ENCODE results near the gene OTOGL. TPM values are rescaled to one million over a fixed set of nuclear protein-coding genes. Genes with fewer than 3 reads are reported as not detected.

OTOGL gene
- total RNA-seq, 4 donors from 2014 or later, result 0.72 to 1.2 (median 0.88) TPM

DNA sequence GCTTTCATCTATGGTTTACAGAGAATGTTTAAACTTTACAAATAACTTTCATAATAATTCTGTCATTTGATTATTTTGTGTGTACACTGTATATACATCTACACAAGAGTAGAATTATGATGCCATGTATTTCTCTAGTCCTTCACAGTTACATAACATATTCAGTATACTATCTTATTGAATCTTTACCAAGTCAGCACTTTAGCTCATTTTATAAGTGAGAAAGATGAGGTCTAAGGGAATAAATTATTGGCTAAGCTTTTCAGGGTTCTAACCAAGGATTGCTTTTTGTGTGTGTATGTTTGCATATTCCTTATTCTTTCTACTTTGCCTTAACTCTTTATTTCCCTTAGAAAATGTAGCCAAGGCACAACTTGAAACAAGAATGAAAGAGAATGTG lies 260.4 kb downstream of the OTOGL start:
- no peaks in the 10 kb centered on the region for H3K9me3 ChIP-seq
- H3K4me1 ChIP-seq, result no peaks in the 10 kb centered on the region
- H3K36me3 ChIP-seq, result no peaks in the 10 kb centered on the region
- H3K4me3 ChIP-seq, result no peak overlapping the region
- TF ChIP-seq POLR2AphosphoS5 (IDR thresholded peaks at IDR 0.05), result no peak
- TF ChIP-seq, protein P1, sequence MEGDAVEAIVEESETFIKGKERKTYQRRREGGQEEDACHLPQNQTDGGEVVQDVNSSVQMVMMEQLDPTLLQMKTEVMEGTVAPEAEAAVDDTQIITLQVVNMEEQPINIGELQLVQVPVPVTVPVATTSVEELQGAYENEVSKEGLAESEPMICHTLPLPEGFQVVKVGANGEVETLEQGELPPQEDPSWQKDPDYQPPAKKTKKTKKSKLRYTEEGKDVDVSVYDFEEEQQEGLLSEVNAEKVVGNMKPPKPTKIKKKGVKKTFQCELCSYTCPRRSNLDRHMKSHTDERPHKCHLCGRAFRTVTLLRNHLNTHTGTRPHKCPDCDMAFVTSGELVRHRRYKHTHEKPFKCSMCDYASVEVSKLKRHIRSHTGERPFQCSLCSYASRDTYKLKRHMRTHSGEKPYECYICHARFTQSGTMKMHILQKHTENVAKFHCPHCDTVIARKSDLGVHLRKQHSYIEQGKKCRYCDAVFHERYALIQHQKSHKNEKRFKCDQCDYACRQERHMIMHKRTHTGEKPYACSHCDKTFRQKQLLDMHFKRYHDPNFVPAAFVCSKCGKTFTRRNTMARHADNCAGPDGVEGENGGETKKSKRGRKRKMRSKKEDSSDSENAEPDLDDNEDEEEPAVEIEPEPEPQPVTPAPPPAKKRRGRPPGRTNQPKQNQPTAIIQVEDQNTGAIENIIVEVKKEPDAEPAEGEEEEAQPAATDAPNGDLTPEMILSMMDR (IDR thresholded peaks at IDR 0.05), result no peak
- no peaks in the 10 kb centered on the region for H3K27me3 ChIP-seq
- H3K27ac ChIP-seq, result no peak overlapping the region
- no peak for DNase-seq (ENCODE audit: low spot score in 2 of 2)

DNA sequence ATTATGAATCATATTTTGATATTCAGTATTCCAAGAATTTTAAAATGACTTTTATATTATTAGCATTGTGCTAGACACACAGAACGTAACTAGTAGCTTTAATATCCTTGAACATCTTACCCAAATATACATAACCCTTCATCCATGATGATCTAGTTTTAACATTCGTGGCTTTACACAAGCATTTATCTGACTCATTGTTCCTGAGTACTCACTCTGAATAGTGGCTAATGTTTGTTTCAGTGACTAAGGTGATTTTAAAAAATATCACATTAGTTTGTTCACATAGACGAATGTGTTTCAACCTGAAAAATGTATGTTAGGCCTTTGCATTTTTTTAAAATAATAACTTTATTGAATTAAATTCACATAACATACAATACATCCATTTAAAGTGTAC lies 264.7 kb downstream of the OTOGL start:
- no peak overlapping the region for H3K27ac ChIP-seq
- no peaks in the 10 kb centered on the region for H3K4me1 ChIP-seq
- no peaks in the 10 kb centered on the region for H3K27me3 ChIP-seq
- no peak for DNase-seq (ENCODE audit: low spot score in 2 of 2)
- TF ChIP-seq POLR2AphosphoS5 (IDR thresholded peaks at IDR 0.05), result no peak
- TF ChIP-seq POLR2A (IDR thresholded peaks at IDR 0.05), result no peak
- TF ChIP-seq, protein P1 (IDR thresholded peaks at IDR 0.05), result no peak
- no peak for TF ChIP-seq EP300 (IDR thresholded peaks at IDR 0.05)
- WGBS, result 90% methylated on average over 3 of the region's 3 CpGs
- H3K4me3 ChIP-seq, result no peak overlapping the region
- no peaks in the 10 kb centered on the region for H3K36me3 ChIP-seq
- H3K9me3 ChIP-seq, result no peaks in the 10 kb centered on the region

DNA sequence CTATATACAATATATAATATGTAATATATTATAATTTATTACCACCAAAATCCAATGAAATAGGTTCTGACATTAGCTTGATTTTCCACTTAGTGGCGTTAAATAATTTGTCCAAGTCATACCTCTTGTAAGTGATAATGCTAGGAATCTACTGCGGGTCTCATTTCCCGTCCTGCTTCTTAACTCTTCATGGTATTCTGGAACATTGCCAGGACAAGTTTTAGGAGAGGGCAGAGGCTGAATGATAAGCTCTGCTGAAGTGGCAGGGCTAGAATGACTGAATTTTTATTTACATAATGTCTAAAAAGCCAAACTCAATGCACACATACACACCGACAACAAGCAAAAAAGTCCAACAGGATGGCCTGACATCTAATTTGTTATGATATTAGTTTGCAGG lies 274.3 kb downstream of the OTOGL start:
- TF ChIP-seq, protein P1 (IDR thresholded peaks at IDR 0.05), result no peak
- no peak for TF ChIP-seq POLR2AphosphoS5 (IDR thresholded peaks at IDR 0.05)
- no peak for TF ChIP-seq EP300 (IDR thresholded peaks at IDR 0.05)
- Histone ChIP-seq H3K4me1 (no peaks in the 10 kb centered on the region), H3K36me3 (no peaks in the 10 kb centered on the region), H3K27me3 (no peaks in the 10 kb centered on the region), H3K4me3 (no peak overlapping the region), H3K9me3 (no peaks in the 10 kb centered on the region), H3K27ac (no peak overlapping the region)
- 65% methylated on average over 4 of the region's 4 CpGs for WGBS
- no peak for DNase-seq (ENCODE audit: low spot score in 2 of 2)

DNA sequence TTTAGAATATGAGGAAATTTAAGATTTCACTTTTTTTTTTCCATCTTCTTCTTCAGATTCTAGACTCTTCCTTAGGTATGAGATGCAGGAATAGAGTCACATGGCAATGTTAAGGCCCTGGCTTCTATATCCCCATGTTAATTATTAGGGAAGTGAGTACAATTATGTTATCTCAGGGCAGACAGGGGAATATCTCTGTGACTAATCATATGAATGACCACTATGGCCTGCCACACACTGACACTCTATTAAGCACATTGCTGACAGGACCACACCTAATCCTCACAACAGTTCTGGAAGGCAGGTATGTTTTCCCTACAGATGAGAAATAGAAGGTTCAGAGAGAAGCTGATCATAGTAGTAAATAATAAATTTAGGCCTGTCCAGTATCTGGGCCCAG lies 275.3 kb downstream of the OTOGL start:
- Histone ChIP-seq H3K4me1 (no peaks in the 10 kb centered on the region), H3K27me3 (no peaks in the 10 kb centered on the region)

DNA sequence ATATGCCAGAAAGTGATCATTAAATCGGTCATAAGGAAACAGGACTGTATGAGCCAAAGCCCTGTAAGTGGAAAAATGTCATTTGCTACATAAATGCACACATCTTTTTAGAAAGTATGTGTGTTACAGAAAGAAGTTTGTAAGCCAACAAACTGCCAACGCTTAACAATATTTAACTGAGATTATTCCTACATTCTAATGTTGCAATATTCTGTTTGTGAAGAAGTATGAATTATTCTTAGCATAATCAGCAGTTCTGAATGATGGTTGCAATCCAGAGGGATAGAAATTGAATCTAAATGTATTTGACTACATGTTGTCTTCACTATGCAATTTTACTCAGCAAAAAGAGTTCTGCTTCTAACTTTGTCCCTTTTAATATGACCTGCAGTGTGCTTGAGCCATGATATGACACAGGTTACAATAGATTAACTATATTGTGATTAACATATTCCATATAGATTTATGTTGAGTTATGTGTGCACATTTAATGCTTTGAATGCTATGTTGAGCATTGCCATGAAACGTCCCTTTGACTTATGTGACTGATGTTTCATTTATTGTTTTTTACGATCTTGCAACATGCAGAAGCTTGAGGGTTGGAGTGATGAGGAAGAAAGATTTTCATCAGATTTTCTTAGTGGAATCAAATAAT lies 277.9 kb downstream of the OTOGL start:
- no peaks in the 10 kb centered on the region for H3K36me3 ChIP-seq
- DNase-seq (ENCODE audit: low spot score in 2 of 2), result no peak
- H3K4me3 ChIP-seq, result no peak overlapping the region
- H3K9me3 ChIP-seq, result no peaks in the 10 kb centered on the region
- H3K4me1 ChIP-seq, result no peaks in the 10 kb centered on the region
- H3K27ac ChIP-seq, result no peak overlapping the region
- 78% methylated on average over 4 of the region's 4 CpGs for WGBS
- H3K27me3 ChIP-seq, result no peaks in the 10 kb centered on the region
- TF ChIP-seq POLR2A (IDR thresholded peaks at IDR 0.05) (no peak), POLR2AphosphoS5 (IDR thresholded peaks at IDR 0.05) (no peak), EP300 (IDR thresholded peaks at IDR 0.05) (no peak)
- TF ChIP-seq, protein P1 (IDR thresholded peaks at IDR 0.05), result no peak

More for the DNA sequence above, 275.3 kb downstream of the OTOGL start:
- H3K27ac ChIP-seq, result no peak overlapping the region
- TF ChIP-seq, protein P1 (IDR thresholded peaks at IDR 0.05), result no peak
- TF ChIP-seq POLR2AphosphoS5 (IDR thresholded peaks at IDR 0.05) (no peak), POLR2A (IDR thresholded peaks at IDR 0.05) (no peak), EP300 (IDR thresholded peaks at IDR 0.05) (no peak)
- DNase-seq (ENCODE audit: low spot score in 2 of 2), result no peak
- H3K9me3 ChIP-seq, result no peaks in the 10 kb centered on the region
- H3K4me3 ChIP-seq, result no peak overlapping the region
- H3K36me3 ChIP-seq, result no peaks in the 10 kb centered on the region

Measured in suprapubic skin (tissue), 4 donors.